HG03095 (cell line): Measurements from ENCODE around the gene BAMBI.

Experiments used
- ATAC-seq: cut with Tn5 transposase; IDR thresholded peaks from one replicate; pipeline ENCODE4 v1.9.1; 2021; ENCODE audit warnings: moderate library complexity; ENCODE audit not compliant: unreplicated experiment

BAMBI gene

DNA sequence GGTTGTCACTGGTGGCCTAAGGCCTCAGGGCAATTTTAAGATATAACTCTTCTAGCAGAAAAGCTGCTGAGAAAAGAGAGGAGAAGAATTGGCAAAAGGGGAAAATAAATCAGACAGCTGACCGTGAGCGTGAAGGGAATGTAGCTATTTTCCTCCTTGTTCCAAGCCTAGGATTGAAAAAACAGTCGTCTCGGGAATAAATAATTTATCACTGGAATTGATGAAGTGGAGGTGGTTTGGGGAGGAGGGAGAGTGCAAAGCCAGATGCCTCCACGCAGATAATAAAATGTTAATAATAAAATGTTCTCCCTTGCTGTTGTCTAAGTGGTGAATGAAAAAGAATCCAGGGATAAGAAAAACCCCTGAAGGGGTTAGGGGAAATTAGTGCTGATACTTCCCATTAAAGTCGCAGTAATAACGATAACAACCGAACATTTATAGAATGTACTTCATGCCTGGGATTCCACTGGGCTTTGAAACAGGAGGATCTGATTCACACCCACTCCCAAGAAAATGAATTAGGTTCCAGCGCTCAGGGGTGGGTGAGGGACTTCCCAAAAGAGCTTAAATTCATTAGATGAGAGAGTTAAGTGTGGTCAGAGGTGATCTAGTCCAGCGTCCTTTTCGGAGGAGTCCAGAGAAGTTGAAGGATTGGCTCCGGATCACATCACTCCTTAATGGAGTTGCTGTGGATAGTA is 27.3 kb downstream of the BAMBI start:
- no peak for ATAC-seq

DNA sequence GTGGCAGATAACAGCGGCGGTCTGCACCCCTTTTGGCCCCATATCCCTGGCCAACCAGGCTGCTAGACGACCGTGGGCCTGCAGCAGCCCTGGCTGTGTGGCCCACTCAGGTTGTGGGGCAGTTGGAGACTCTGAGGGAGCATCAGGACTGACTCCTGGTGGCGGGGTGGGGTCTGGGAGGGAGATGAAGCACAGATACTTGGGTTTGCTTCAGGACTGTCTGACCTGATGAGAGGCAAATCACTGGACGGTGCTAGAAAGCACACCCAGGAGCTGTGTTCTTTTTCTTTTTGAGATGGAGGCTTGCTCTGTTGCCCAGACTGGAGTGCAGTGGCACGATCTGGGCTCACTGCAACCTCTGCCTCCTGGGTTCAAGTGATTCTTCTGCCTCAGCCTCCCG is 28.2 kb downstream of the BAMBI start:
- ATAC-seq = no peak

DNA sequence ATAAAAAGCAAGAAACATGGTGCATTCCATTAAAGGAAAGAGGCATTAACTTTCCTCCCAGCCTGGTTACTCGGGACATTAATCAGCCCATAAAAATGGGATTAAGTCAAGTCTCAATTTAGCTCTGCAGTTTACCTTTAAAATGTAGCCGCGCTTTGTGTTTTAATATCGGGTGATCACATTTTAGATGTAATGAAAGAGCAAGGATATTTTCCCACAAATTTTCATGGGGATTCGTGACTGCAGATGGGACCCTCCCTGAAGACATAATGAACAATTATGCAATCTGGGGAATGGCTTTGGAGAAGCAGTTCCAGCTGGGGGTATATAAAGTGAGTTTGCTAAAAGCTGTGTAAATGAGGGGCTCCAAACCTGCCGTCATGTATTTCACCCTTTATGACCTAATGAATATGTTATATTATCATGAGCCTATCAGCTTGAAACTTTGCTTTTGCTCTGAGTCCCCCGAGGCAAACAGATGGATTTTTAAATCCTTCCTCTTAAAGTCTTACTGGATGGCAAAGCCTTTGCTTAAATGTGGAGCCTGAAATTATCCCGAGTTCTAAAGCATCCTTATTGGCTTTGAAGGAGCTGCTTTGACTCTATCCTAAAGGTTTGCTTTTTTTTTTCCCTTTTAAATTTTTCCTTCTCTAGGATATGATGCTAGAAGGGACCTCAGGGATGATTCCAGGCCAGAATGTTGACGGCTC is 31.8 kb downstream of the BAMBI start:
- no peak for ATAC-seq

DNA sequence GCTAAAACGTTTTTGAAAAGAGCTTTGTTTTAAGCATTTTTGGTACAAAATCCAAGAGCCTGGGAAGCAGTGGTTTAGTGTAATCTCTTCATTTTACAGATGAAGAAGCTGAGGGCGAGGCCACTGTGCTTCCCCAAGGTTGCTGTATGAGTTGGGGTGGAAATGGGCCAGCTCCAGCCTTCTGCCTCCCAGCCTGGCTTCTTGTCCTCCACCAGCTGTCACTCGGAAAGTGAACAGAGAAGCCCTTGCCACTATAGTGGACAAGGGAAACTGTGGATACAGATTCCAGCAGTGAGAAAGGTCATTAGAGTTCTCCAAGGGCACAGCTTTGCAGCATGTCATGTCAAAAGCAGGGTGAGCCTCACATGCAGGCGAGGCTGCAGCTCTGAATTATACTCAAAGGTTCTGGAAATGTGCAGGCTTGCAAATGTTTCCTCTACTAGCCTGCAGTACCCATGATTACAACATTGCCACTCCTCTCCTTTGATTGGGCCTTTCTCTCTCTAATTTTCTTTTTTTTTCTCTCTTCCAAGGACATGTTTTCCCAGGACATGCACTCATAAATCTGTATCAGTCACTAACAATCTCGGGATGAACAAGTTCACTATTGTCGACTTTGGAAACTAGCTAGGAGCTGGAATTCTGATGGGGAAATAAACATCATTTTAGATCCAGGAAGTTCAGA is 33.0 kb downstream of the BAMBI start:
- ATAC-seq = no peak

DNA sequence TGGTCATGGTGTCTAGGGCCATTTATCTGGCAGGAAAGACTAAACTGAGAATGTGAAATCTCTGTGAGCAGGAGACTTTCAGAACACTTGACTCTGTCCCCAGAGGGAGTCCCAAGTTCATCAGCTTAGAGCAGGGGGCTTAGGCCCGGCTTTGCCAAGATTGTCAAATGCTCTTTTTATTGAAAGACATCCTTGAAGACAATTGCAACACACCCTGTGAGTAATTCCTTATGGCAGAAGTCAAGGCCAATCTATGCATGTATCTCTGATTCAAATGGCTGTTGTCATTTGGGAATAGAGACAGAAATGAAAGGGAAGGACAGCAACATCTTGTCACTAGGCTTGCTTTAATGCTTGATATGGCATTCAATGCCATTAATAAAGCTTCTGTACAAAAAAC is 33.7 kb downstream of the BAMBI start:
- ATAC-seq = no peak

- no peak for ATAC-seq
Measured at GRCh38 chr10:28711776-28712175, 34.5 kb downstream of the BAMBI start.

DNA sequence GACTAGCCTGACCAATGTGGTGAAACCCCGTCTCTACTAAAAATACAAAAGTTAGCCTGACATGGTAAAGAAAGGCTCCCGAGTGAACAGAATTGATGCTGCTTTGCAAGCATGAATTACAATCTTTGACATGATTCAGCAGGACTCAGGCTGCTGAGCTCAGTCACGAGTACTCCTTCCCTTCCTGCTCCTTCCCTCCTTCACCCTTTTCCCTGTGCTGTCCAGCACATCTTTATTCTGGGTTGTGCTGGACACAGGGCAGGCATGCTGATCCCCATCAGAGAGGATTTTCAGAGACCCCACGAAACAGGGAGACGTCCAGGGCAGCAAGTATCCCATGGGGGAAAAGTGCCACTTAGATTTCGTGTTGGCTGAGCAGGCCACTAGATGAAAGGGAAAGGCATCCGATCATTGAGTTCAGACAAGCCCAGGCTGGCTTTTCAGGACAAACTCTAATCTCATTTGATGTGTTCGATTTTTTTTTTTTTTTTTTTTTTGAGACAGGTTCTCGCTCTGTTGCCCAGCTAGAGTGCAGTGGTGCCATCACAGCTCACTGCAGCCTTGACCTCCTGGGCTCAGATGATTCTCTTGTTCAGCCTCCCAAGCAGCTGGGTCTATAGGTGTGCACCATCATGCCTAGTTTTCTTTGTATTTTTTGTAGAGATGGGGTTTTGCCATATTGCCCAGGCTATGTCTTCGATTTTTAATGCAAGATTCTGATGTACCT is 36.5 kb downstream of the BAMBI start:
- no peak for ATAC-seq

DNA sequence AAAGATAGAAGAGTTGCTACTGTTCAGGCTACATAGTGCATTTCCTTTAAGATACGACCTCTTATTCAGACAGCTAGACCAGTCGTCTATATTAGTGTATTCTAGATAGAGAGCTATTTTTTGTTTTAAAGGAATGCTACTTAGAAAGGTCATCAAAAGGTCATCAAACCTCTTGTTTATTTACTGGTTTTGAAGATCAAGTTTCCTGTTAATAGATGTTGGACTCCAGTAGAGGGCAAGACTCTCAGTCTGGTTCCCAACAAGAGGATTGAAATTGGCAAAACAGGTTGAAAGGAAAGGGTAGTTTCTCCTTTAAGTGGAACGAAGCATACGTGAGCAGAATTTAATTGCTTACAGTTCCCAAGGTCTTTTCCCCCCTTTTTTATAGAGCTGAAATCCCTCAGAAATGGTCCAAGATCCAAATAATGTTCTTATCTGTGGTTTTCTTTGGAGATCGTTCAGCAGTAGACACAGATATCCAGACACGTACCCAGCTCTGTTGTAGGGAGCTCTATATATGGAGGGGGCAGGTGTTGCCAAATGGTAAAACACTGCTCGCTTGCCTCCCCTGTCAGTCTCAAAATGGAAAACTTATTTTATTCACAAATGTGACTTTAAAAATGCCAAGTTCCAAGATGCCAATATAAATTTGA is 37.2 kb downstream of the BAMBI start:
- no peak for ATAC-seq

DNA sequence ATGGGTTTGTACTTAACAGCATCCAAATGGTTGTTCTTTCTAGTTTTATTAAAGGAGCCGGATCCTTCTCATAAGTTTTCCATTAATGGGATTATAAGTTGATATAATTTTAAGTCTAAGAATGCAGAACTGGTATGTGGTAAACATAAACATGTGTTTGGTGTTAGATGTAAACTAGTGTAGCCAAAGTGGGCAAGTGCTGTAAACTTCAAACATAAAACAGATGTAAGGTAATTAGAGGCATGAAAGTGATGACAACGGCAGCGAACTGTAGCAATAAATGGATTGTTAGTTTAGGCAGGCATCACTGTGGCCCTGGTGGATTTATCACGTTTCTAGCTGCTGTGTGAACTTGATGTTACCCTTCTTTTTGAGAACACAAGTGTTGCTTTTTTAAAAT is 37.9 kb downstream of the BAMBI start:
- no peak for ATAC-seq

DNA sequence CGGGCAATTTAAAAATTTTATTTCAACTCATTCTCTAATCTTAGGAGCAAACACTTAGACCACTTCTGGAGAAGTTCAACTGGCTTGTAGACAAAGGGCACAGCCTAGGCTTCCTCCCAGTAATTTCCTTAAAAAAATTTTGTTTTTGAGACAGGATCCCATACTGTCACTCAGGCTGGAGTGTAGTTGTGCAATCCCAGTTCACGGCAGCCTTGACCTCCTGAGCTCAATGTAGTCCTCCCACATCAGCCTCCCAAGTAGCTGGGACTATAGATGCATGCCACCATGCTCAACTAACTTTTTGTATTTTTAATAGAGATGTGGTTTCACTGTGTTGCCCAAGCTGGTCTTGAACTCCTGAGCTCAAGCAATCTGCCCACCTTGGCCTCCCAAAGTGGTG is 38.4 kb downstream of the BAMBI start:
- no peak for ATAC-seq

- ATAC-seq = no peak
Measured at GRCh38 chr10:28716748-28717147, 39.4 kb downstream of the BAMBI start.

DNA sequence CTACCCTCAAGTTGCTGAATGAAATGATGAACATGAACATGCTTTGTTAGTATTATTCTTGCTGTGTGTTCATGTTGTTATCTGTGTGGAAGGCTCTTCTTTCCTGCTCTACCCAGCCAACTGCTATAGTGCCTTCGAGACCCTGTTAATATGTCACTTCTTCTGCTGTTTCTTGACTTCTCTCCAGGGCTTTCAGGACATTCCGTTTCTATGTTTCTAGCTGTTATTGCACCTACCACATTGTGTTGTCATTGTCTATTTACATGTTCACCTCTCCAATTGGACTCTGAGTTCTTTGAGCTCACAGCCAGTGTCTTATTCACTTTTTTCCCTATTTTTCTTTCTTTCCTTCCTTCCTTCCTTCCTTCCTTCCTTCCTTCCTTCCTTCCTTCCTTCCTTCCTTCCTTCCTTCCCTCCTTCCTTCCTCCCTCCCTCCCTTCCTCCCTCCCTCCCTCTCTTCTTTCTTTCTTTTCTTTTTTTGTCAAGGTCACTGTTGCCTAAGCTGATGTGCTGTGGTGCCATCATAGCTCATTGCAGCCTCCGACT is 40.4 kb downstream of the BAMBI start:
- no peak for ATAC-seq

- no peak for ATAC-seq
Measured at GRCh38 chr10:28719789-28720436, 42.6 kb downstream of the BAMBI start.

DNA sequence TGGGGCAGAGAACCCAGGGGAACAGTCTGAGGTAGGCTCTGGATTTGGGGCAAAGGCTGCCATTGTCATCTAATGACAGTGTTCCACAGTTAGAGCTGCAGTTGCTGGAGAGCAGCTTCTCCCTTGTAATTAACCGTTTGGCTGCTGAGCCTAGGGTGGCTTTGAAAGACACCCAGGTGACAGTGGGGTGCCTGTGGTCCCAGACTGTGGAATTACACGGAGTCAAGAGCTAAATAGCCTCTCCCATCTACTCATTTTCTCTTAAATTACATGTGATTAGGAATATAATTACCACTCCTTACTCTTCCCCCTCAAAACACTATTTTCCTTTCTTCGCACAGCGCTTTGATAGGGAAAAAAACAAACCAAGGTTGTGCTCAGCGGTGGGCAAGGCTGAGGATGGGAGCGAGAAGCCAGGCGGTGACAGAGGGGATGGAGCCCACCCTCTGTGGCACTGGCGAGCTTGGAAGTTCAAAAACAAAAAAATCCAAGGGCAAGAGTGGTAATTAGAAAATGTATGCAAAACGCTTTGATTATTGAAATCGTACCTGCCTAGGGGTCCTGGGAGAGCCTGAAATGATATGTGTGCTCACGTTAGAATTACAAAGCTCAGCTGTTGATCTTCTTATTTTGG is 44.1 kb downstream of the BAMBI start:
- ATAC-seq = no peak

DNA sequence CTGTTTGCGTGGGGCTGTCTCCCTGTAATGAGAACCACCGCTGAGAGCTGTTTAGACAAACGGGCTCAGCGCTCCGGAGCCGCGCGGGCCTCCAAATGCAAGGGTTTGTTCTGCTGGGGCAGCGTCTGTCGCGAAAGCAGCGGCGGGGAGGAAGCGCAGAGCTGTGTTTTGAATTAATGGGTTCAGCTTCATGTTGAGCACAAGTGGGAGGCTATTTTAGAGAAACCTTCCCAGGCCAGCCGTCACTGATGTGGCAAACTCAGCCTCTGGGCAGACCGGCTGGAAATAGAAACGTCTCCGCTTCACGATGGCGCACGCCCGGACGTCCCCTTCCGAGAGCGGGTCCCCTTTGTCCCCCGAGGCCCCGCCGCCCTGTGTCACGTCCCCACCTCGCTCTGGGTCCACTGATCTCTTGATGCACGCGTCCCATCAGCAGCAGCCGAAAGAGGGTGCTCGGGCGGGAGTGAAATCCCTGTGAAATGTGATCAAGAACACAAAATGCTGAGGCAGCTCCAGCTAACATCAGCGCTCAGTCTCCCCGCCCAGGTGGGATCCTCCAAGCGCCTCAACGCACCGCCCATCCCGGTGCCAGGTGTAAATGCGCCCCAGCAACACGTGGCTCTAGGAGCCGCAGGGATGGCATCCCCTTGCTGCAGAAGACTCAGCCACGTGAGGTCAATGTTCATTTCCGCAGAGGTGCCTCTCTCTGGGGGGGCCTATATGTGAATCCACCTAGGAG is 44.9 kb downstream of the BAMBI start:
- ATAC-seq = no peak

DNA sequence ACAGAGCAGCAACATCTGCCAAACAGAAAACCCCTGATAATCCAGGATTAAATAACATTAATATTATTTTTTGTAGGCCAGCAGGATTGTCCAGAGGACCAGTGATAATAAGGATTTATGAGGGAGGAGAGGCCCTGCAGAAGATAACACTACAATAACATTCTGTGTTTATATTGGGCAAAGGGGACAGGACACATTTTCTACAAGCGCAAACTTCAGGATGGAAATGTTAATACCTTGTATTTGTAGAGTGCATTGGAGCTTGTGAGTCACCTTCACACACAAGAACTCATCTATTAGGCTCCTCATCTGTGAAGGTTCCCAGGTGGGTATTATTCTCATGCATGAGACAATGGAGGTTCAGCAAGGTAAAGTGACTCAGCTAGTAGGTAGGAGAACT is 51.0 kb downstream of the BAMBI start:
- no peak for ATAC-seq

GRCh38 chr10:28730031-28730778 is 52.9 kb downstream of the BAMBI start:
- ATAC-seq = no peak

DNA sequence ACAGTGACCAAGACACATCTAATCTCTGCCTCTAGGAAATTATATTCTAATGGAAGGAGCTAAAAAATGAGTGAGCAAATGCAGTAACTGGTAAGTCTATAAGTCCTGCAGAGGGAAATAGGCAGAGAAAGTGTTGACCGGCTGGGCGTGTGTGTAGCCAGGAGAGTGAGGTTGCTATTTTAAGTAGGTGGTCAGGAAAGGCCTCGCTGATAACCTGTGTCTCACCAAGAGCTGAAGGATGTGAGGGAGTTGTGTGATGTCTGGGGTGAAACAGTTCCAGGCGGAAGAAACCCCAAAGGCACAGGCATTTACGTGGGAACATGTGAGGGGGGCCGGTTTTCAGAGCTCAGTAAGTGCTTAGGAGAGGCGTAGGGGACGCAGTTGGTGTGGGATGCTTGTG is 54.8 kb downstream of the BAMBI start:
- no peak for ATAC-seq
